ENCODE measurements around the gene BBC3. TPM values are rescaled to one million over a fixed set of nuclear protein-coding genes. Genes with fewer than 3 reads are reported as not detected.

The BBC3 gene
- total RNA-seq, 6 experiments from 2014 or later, result 1.8 to 8.0 (median 3.1) TPM

- intact Hi-C loops (cut with DNase I), result no loop called here
- WGBS (ENCODE audit: insufficient coverage, low coverage, low lambda C conversion rate, missing lambda C conversion rate), result 59% methylated on average over 9 of the region's 16 CpGs
- DNase-seq (no peak), ATAC-seq (peak in 1 of 4 donors; percentile 6)
- Histone ChIP-seq H3K4me3 (no peak overlapping the region), H3K27ac (peak overlapping the region in 1 of 3 donors; percentile 54), H3K27me3 (no peaks in the 10 kb centered on the region), H3K9me3 (no peaks in the 10 kb centered on the region), H3K4me1 (peaks cover 0 to 14% (median 6%) of the 10 kb centered on the region in 4 donors), H3K36me3 (no peaks in the 10 kb centered on the region)
- TF ChIP-seq POLR2A (IDR thresholded peaks at IDR 0.05), result no peak
- no peak for TF ChIP-seq CTCF (IDR thresholded peaks at IDR 0.05)
These were observed 1.6 kb upstream of the BBC3 start for GRCh38 chr19:47232422-47233211.

DNA sequence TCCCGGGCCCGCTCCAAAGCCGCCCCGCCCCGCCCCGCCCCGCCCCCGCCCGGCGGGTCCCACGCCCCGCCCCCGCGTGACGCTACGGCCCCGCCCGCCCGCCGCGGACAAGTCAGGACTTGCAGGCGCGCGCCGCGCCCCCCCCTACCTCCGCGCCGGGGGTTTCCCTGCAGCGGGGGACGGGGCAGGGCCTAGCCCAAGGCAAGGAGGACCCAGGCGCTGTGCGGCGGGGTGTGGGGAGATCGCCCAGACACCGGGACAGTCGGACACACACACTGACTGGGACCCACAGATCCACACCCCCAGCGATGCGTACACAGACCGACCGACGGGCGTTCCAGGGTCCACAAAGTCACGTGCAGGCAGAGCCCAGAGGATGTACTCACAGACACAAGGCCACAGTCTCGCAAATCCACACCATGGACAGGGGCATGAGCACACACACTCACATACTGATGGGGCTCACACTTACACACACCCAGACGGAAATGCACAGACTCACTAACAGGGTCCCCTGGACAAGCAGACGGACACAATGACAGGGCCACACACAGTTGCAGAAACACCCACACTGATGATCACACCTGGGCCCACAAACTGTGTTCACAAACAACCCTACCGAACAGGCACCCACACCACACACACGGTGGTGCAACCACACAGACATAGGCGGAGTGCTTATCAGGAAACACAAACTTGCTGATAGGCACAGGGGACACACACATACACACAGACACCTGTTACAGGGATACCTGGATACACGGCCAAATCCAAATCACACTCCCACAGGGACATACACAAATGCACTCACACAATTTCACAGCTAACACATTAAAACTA lies 436 bp upstream of the BBC3 start:
- H3K9me3 ChIP-seq, result no peaks in the 10 kb centered on the region
- H3K36me3 ChIP-seq, result no peaks in the 10 kb centered on the region
- peak overlapping the region; percentile 44 to 80 (median 67) for H3K27ac ChIP-seq
- no peak for TF ChIP-seq CTCF (IDR thresholded peaks at IDR 0.05)
- peak; percentile 50 for TF ChIP-seq POLR2A (IDR thresholded peaks at IDR 0.05)
- peaks cover 0 to 22% (median 12%) of the 10 kb centered on the region in 4 donors for H3K4me1 ChIP-seq
- WGBS (ENCODE audit: insufficient coverage, low coverage, low lambda C conversion rate, missing lambda C conversion rate), result 0% methylated on average over 3 of the region's 51 CpGs
- no peaks in the 10 kb centered on the region for H3K27me3 ChIP-seq
- intact Hi-C loops (cut with DNase I), result no loop called here
- ATAC-seq, result peak; percentile 48 to 70 (median 62)
- peak; percentile 93 to 96 (median 95) for DNase-seq
- H3K4me3 ChIP-seq, result peak overlapping the region; percentile 36 to 97 (median 77)

DNA sequence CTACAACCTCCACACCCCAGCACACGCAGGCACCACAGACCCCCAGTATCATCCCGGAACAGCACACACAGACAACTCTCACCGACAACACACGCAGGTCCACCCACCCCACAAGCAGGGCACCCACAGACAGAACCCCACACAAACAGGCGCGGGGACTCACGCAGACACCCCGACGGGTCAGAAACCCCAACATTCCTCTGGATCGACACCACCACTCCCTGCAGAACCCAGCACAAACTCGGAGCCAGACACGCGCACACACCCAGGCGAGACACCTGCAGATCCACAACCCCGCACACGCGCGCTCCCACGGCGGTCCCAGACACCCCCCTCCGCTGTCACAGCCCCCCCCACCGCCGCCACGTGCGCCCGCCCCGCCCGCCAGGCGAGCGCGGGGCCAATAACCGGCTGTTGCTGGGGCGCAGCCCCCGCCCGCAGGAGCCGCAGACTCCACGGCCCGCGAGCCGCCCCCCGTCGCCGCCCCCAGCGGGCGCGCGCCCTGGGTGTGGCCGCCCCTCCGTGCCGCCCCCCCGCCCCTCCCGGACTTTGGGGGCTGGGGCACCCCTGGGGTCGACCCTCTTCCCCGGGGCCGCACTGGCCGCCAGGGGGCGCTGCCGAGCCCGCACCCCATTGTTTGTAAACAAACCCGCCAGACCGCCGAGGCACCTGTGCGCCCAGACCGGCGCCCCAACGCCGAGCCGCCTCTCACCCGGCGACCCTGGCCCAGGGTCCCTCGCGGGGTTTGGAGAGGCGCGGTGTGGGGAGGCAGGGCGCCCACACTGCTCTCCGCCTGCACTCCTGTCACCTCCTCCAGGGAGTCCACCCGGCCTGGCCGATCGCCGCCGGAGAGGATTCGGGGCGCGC lies 712 bp downstream of the BBC3 start:
- H3K4me1 ChIP-seq, result peaks cover 0 to 27% (median 14%) of the 10 kb centered on the region in 4 donors
- H3K27ac ChIP-seq, result peak overlapping the region; percentile 56 to 80 (median 70)
- TF ChIP-seq CTCF (IDR thresholded peaks at IDR 0.05) (peak; percentile 72 to 95 (median 86)), POLR2A (IDR thresholded peaks at IDR 0.05) (no peak)
- ATAC-seq (no peak), DNase-seq (peak; percentile 80 to 85 (median 80))
- H3K4me3 ChIP-seq, result peak overlapping the region; percentile 77 to 97 (median 93)
- no peaks in the 10 kb centered on the region for H3K27me3 ChIP-seq
- WGBS (ENCODE audit: insufficient coverage, low coverage, low lambda C conversion rate, missing lambda C conversion rate), result 0% methylated on average over 11 of the region's 84 CpGs
- H3K36me3 ChIP-seq, result no peaks in the 10 kb centered on the region
- intact Hi-C loops (cut with DNase I), result no loop called here
- no peaks in the 10 kb centered on the region for H3K9me3 ChIP-seq

DNA sequence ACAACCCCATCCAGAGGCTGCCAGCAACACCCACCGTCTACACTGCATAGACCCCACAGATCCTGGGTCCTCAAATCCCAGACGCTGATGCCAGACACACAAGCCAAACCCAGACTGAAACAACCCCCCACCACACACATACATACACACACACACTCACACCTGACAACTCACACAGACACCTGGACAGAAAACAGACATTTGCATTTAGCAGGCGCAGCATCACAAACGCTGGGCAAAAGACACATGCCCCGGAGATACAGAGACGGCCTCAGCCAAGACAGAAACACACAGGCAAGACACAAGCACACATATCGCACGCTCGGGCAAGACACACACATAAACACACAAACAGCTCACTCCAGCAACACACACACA lies 1.3 kb downstream of the BBC3 start:
- TF ChIP-seq CTCF (IDR thresholded peaks at IDR 0.05), result no peak
- no peak for TF ChIP-seq POLR2A (IDR thresholded peaks at IDR 0.05)
- Histone ChIP-seq H3K4me3 (peak overlapping the region; percentile 77 to 97 (median 93)), H3K4me1 (peaks cover 0 to 27% (median 14%) of the 10 kb centered on the region in 4 donors), H3K36me3 (no peaks in the 10 kb centered on the region), H3K27me3 (no peaks in the 10 kb centered on the region), H3K9me3 (no peaks in the 10 kb centered on the region), H3K27ac (peak overlapping the region in 2 of 3 donors; percentile 70 to 80)
- 40% methylated on average over 1 of the region's 9 CpGs for WGBS (ENCODE audit: insufficient coverage, low coverage, low lambda C conversion rate, missing lambda C conversion rate)
- intact Hi-C loops (cut with DNase I), result no loop called here
- DNase-seq (no peak), ATAC-seq (no peak)

Data from right lobe of liver (tissue), 6 donors.